KMS-11 (cell line): Measurements from ENCODE around the gene ADCY7.

ENCODE experiments used
- H2AFZ ChIP-seq: fragments of 200-600 bp; sonication (generic); 2 replicates; pipeline ENCODE4 v1.6.1; 2016; ENCODE audit warnings: antibody characterized with exemption, mixed run types, low read depth
- H3K27ac ChIP-seq: fragments of 200-600 bp; sonication (generic); 2 replicates; pipeline ENCODE4 v1.6.1; 2016; ENCODE audit warnings: mild to moderate bottlenecking, mixed run types
- H3K27me3 ChIP-seq: fragments of 200-600 bp; sonication (generic); 2 replicates; pipeline ENCODE4 v1.6.1; 2017; ENCODE audit warnings: mild to moderate bottlenecking, low read depth, mixed run types, moderate library complexity; ENCODE audit not compliant: insufficient read depth
- H3K36me3 ChIP-seq: fragments of 200-600 bp; sonication (generic); 2 replicates; pipeline ENCODE4 v1.6.1; 2017; ENCODE audit warnings: mild to moderate bottlenecking, mixed run types; ENCODE audit not compliant: insufficient read depth
- H3K4me1 ChIP-seq: fragments of 200-600 bp; sonication (generic); 2 replicates; pipeline ENCODE4 v1.6.1; 2016; ENCODE audit warnings: mild to moderate bottlenecking, low read depth, mixed run types; ENCODE audit not compliant: poor library complexity, severe bottlenecking
- H3K4me2 ChIP-seq: fragments of 200-600 bp; sonication (generic); 2 replicates; pipeline ENCODE4 v1.7.0; 2016; ENCODE audit warnings: mild to moderate bottlenecking, mixed run types
- H3K4me3 ChIP-seq: fragments of 200-600 bp; sonication (generic); IDR thresholded peaks from 2 replicates; pipeline ENCODE4 v1.6.1; 2017; ENCODE audit warnings: low read depth, low read length, mixed read lengths; ENCODE audit not compliant: insufficient read depth
- H3K79me2 ChIP-seq: fragments of 200-600 bp; sonication (generic); 2 replicates; pipeline ENCODE4 v1.6.1; 2016; ENCODE audit warnings: low read depth, mixed run types; ENCODE audit not compliant: insufficient read depth
- H3K9ac ChIP-seq: fragments of 200-600 bp; sonication (generic); 2 replicates; pipeline ENCODE4 v1.6.1; 2016; ENCODE audit warnings: mild to moderate bottlenecking, mixed run types
- H4K20me1 ChIP-seq: fragments of 200-600 bp; sonication (generic); 2 replicates; pipeline ENCODE4 v1.6.1; 2016; ENCODE audit warnings: mild to moderate bottlenecking, mixed run types; ENCODE audit not compliant: insufficient read depth
- CTCF ChIP-seq: fragments of 200-600 bp; sonication (generic); conservative IDR thresholded peaks from 2 replicates; pipeline ENCODE4 v1.6.1; 2017; ENCODE audit warnings: low read depth, mild to moderate bottlenecking, antibody characterized with exemption, low read length, moderate library complexity, mixed read lengths

The ADCY7 gene

GRCh38 chr16:50304467-50305440 is 38.4 kb downstream of the ADCY7 start:
- Histone ChIP-seq H3K36me3 (no peaks in the 10 kb centered on the region), H3K4me3 (no peak overlapping the region), H3K79me2 (no peaks in the 10 kb centered on the region), H2AFZ (no peak overlapping the region), H3K9ac (no peak overlapping the region), H3K27me3 (no peaks in the 10 kb centered on the region), H3K27ac (no peak overlapping the region), H3K4me2 (no peak overlapping the region), H4K20me1 (no peaks in the 10 kb centered on the region), H3K4me1 (no peaks in the 10 kb centered on the region)
- no peak for TF ChIP-seq CTCF

GRCh38 chr16:50305441-50306061 is 39.2 kb downstream of the ADCY7 start:
- H2AFZ ChIP-seq: no peak overlapping the region
- H3K27me3 ChIP-seq: no peaks in the 10 kb centered on the region
- no peak overlapping the region for H3K4me2 ChIP-seq
- H4K20me1 ChIP-seq: no peaks in the 10 kb centered on the region
- no peaks in the 10 kb centered on the region for H3K79me2 ChIP-seq
- no peaks in the 10 kb centered on the region for H3K4me1 ChIP-seq
- H3K27ac ChIP-seq: no peak overlapping the region
- no peak overlapping the region for H3K9ac ChIP-seq
- no peaks in the 10 kb centered on the region for H3K36me3 ChIP-seq
- no peak overlapping the region for H3K4me3 ChIP-seq
- TF ChIP-seq CTCF: no peak

- no peak overlapping the region for H3K4me2 ChIP-seq
- H3K27ac ChIP-seq: no peak overlapping the region
- H3K4me1 ChIP-seq: no peaks in the 10 kb centered on the region
Observed at GRCh38 chr16:50306287-50306686, 39.9 kb downstream of the ADCY7 start.

More at GRCh38 chr16:50306287-50306686, 39.9 kb downstream of the ADCY7 start:
- no peak for TF ChIP-seq CTCF
- H3K79me2 ChIP-seq: no peaks in the 10 kb centered on the region
- H2AFZ ChIP-seq: no peak overlapping the region
- H3K36me3 ChIP-seq: no peaks in the 10 kb centered on the region
- H3K9ac ChIP-seq: no peak overlapping the region
- H4K20me1 ChIP-seq: no peaks in the 10 kb centered on the region
- no peaks in the 10 kb centered on the region for H3K27me3 ChIP-seq
- H3K4me3 ChIP-seq: no peak overlapping the region
